ENCODE measurements around the gene MEIS3.
A peak's percentile ranks its signal among the peaks of the same experiment; 100 is the strongest.
"Not testable (repeated sequence)": the region's sequence is repeated elsewhere in the genome, so short reads cannot be mapped to it uniquely, and the experiment has no call there.

MEIS3 gene

DNA sequence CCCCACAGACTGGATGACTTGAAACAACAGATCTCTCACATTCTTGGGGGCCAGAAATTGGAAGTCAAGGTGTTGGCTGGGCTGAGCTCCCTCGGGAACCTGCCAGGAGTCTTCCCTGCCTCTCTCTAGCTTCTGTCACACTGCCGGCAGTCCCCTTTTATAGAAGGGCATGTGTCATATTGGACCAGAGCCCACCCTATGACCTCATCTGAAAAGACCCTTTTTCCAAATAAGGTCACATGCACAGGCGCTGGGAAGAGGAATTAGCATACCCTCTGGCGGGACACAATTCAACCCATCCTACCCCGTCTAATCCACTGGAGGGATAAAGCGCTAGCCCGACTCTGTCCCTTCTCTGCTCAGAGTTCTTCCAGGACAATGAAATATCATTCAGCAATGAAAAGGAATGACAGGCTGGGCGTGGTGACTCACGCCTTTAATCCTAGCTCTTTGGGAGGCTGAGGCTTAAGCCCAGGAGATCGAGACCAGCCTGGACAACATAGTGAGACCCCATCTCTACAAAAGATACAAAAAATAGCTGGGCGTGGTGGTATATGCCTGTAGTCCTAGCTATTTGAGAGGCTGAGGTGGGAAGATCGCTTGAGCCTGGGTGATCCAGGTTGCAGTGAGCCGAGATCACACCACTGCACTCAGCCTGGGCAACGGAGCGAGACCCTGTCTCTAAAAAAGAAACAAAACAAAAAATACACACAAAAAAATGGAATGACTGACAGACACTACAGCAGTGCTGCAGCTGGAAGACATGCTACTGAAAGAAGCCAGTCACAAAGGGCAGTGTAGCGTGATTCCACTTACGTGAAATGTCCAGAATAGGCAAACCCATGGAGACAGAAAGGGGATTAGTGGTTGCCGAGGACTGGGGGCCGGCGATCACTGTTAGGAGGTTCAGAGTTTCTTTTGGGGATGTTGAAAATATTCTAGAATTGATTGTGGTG lies 28.5 kb downstream of the MEIS3 start:
- H3K9me2 ChIP-seq (replicated peaks; ENCODE audit: insufficient read depth, low read length): no peaks in the 10 kb centered on the region
- peak overlapping the region; percentile 18; the same call in 1 of the 2 replicates for H3K4me2 ChIP-seq (ENCODE audit: low read depth, low read length)
- H3K27ac ChIP-seq (ENCODE audit: low read length): no peak overlapping the region
- DNase-seq: no peak
- TF ChIP-seq EZH2 (optimal IDR thresholded peaks at IDR 0.05; ENCODE audit: low read depth, low read length) (no peak), EZH2phosphoT487 (IDR thresholded peaks at IDR 0.05; ENCODE audit: low read length) (no peak), CTCF (IDR thresholded peaks at IDR 0.05; ENCODE audit: low read length) (no peak)
- H3K27me3 ChIP-seq (replicated peaks; ENCODE audit: insufficient read depth, low read length): peaks cover 13% of the 10 kb centered on the region
- no peaks in the 10 kb centered on the region for H3K4me1 ChIP-seq (ENCODE audit: low read length)
- no peaks in the 10 kb centered on the region for H3K36me3 ChIP-seq (replicated peaks; ENCODE audit: insufficient read depth, low read length)
- no peak overlapping the region for H3K9ac ChIP-seq (ENCODE audit: low read length)
- H4K20me1 ChIP-seq (ENCODE audit: insufficient read depth, low read length): no peaks in the 10 kb centered on the region
- no peaks in the 10 kb centered on the region for H3F3A ChIP-seq (ENCODE audit: insufficient read depth, low read length)
- H3K4me3 ChIP-seq (ENCODE audit: low read length): no peak overlapping the region
- no peak overlapping the region for H2AFZ ChIP-seq (ENCODE audit: low read length)
- H3K79me2 ChIP-seq (ENCODE audit: low read length): no peaks in the 10 kb centered on the region
- no peaks in the 10 kb centered on the region for H3K9me3 ChIP-seq (replicated peaks; ENCODE audit: insufficient read depth, low read length)

DNA sequence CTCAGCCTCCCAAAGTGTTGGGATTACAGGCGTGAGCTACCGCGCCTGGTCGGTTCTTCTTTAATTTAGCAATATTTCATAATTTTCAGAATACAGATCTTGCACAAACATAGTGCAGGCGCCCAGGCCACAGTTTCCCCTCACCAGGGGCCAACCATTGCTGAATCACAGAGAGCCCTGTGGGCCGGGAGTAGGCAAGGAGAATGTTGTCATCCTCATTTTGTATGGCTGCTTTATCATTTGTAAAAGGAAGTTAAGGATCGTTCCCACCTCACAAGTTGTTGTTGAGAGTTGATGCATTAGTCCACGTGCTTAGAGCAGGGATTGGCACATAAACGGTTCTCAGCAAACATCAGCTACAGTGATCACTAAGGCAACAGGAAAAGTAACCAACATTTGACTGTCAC lies 30.2 kb downstream of the MEIS3 start:
- Histone ChIP-seq H3K4me3 (ENCODE audit: low read length) (no peak overlapping the region), H3K4me1 (ENCODE audit: low read length) (no peaks in the 10 kb centered on the region), H3F3A (ENCODE audit: insufficient read depth, low read length) (no peaks in the 10 kb centered on the region), H3K36me3 (replicated peaks; ENCODE audit: insufficient read depth, low read length) (no peaks in the 10 kb centered on the region), H3K9me3 (replicated peaks; ENCODE audit: insufficient read depth, low read length) (no peaks in the 10 kb centered on the region), H3K4me2 (ENCODE audit: low read depth, low read length) (no peak overlapping the region), H3K27ac (ENCODE audit: low read length) (no peak overlapping the region), H3K27me3 (replicated peaks; ENCODE audit: insufficient read depth, low read length) (peaks cover 10% of the 10 kb centered on the region), H4K20me1 (ENCODE audit: insufficient read depth, low read length) (no peaks in the 10 kb centered on the region), H3K79me2 (ENCODE audit: low read length) (no peaks in the 10 kb centered on the region), H3K9ac (ENCODE audit: low read length) (no peak overlapping the region), H2AFZ (ENCODE audit: low read length) (no peak overlapping the region), H3K9me2 (replicated peaks; ENCODE audit: insufficient read depth, low read length) (no peaks in the 10 kb centered on the region)
- DNase-seq: no peak
- TF ChIP-seq EZH2 (optimal IDR thresholded peaks at IDR 0.05; ENCODE audit: low read depth, low read length) (no peak), CTCF (IDR thresholded peaks at IDR 0.05; ENCODE audit: low read length) (no peak), EZH2phosphoT487 (IDR thresholded peaks at IDR 0.05; ENCODE audit: low read length) (no peak)

- not testable (repeated sequence) for H3F3A ChIP-seq (ENCODE audit: insufficient read depth, low read length); H3K9me2 ChIP-seq (replicated peaks; ENCODE audit: insufficient read depth, low read length); H3K79me2 ChIP-seq (ENCODE audit: low read length); H3K36me3 ChIP-seq (replicated peaks; ENCODE audit: insufficient read depth, low read length); H3K4me1 ChIP-seq (ENCODE audit: low read length); H3K9ac ChIP-seq (ENCODE audit: low read length); DNase-seq; H2AFZ ChIP-seq (ENCODE audit: low read length); H4K20me1 ChIP-seq (ENCODE audit: insufficient read depth, low read length); H3K27me3 ChIP-seq (replicated peaks; ENCODE audit: insufficient read depth, low read length); H3K9me3 ChIP-seq (replicated peaks; ENCODE audit: insufficient read depth, low read length); H3K4me3 ChIP-seq (ENCODE audit: low read length); H3K27ac ChIP-seq (ENCODE audit: low read length); H3K4me2 ChIP-seq (ENCODE audit: low read depth, low read length)
Measured at GRCh38 chr19:47388721-47389120, 30.6 kb downstream of the MEIS3 start.

DNA sequence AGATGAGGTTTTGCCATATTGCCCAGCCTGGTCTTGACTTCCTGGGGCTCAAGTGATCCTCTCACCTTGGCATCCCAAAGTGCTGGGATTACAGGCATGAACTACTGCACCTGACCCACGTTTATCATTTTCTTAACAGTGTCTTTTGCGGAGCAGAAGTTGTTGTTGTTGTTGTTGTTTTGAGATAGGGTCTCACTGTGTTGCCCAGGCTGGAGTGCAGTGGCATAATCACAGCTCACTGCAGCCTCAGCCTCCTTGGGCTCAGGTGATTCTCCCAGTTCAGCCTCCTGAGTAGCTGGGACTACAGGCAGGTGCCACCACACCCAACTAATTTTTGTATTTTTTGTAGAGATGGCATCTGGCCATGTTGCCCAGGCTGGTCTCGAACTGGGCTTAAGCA lies 31.7 kb downstream of the MEIS3 start:
- not testable (repeated sequence) for H2AFZ ChIP-seq (ENCODE audit: low read length); H3F3A ChIP-seq (ENCODE audit: insufficient read depth, low read length); H3K4me1 ChIP-seq (ENCODE audit: low read length); H4K20me1 ChIP-seq (ENCODE audit: insufficient read depth, low read length); H3K79me2 ChIP-seq (ENCODE audit: low read length); H3K4me2 ChIP-seq (ENCODE audit: low read depth, low read length); H3K9me2 ChIP-seq (replicated peaks; ENCODE audit: insufficient read depth, low read length); H3K36me3 ChIP-seq (replicated peaks; ENCODE audit: insufficient read depth, low read length); H3K27me3 ChIP-seq (replicated peaks; ENCODE audit: insufficient read depth, low read length); H3K9me3 ChIP-seq (replicated peaks; ENCODE audit: insufficient read depth, low read length); DNase-seq; H3K9ac ChIP-seq (ENCODE audit: low read length); H3K27ac ChIP-seq (ENCODE audit: low read length); H3K4me3 ChIP-seq (ENCODE audit: low read length)

DNA sequence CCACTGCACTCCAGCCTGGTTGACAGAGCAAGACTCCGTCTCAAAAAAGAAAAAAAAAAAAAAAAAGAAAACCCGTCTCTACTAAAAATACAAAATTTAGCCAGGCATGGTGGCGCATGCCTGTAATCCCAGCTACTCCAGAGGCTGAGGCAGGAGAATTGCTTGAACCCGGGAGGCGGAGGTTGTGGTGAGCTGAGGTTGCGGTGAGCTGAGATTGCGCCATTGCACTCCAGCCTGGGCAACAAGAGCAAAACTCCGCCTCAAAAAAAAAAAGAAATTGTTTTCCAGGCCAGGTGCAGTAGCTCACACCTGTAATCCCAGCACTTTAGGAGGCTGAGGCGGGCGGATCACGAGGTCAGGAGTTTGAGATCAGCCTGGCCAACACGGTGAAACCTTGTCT lies 32.7 kb downstream of the MEIS3 start:
- not testable (repeated sequence) for H3K4me2 ChIP-seq (ENCODE audit: low read depth, low read length); H3K4me1 ChIP-seq (ENCODE audit: low read length); H3K36me3 ChIP-seq (replicated peaks; ENCODE audit: insufficient read depth, low read length); H3K9me2 ChIP-seq (replicated peaks; ENCODE audit: insufficient read depth, low read length); H3F3A ChIP-seq (ENCODE audit: insufficient read depth, low read length); H3K9ac ChIP-seq (ENCODE audit: low read length); H3K79me2 ChIP-seq (ENCODE audit: low read length); H3K27me3 ChIP-seq (replicated peaks; ENCODE audit: insufficient read depth, low read length); H3K27ac ChIP-seq (ENCODE audit: low read length); H3K4me3 ChIP-seq (ENCODE audit: low read length); H4K20me1 ChIP-seq (ENCODE audit: insufficient read depth, low read length); H3K9me3 ChIP-seq (replicated peaks; ENCODE audit: insufficient read depth, low read length); DNase-seq; H2AFZ ChIP-seq (ENCODE audit: low read length)

DNA sequence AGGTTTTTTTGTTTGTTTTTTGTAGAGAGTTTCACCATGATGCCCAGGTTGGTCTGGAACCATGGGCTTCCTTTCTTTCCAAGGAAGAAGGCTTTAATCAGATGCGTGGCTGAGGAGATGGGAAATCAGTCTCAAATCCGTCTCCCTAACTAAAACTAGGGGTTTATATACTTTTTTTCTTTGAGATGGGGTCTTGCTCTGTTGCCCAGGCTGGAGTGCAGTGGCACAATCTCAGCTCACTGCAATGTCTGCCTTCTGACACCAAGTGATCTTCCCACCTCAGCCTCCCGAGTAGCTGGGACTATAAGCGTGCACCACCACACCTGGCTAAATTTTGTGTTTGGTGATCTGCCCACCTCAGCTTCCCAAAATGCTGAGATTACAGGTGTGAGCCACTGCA lies 34.8 kb downstream of the MEIS3 start:
- H3F3A ChIP-seq (ENCODE audit: insufficient read depth, low read length); H3K79me2 ChIP-seq (ENCODE audit: low read length); H3K4me2 ChIP-seq (ENCODE audit: low read depth, low read length); H3K9me3 ChIP-seq (replicated peaks; ENCODE audit: insufficient read depth, low read length); H3K27me3 ChIP-seq (replicated peaks; ENCODE audit: insufficient read depth, low read length); H4K20me1 ChIP-seq (ENCODE audit: insufficient read depth, low read length); H3K36me3 ChIP-seq (replicated peaks; ENCODE audit: insufficient read depth, low read length); H3K9me2 ChIP-seq (replicated peaks; ENCODE audit: insufficient read depth, low read length); H3K4me3 ChIP-seq (ENCODE audit: low read length); H3K27ac ChIP-seq (ENCODE audit: low read length); H3K4me1 ChIP-seq (ENCODE audit: low read length); H2AFZ ChIP-seq (ENCODE audit: low read length); DNase-seq; H3K9ac ChIP-seq (ENCODE audit: low read length): not testable (repeated sequence)
